ENCODE results near the gene CCL25. TPM values are rescaled to one million over a fixed set of nuclear protein-coding genes. Genes with fewer than 3 reads are reported as not detected.

CCL25 gene
- polyA plus RNA-seq, 1 donor from 2014 or later: 1.9 TPM

- Histone ChIP-seq H3K4me2 (ENCODE audit: low read length) (no peak overlapping the region), H3K27me3 (ENCODE audit: insufficient read depth, low read depth, low read length) (no peaks in the 10 kb centered on the region), H2AFZ (ENCODE audit: low read depth, low read length) (no peak overlapping the region), H3K27ac (ENCODE audit: low read length) (no peak overlapping the region), H3K9me2 (ENCODE audit: insufficient read depth, low read length) (no peaks in the 10 kb centered on the region), H4K20me1 (ENCODE audit: insufficient read depth) (no peaks in the 10 kb centered on the region), H3K9me3 (ENCODE audit: low read length) (peaks cover 20% of the 10 kb centered on the region), H3F3A (ENCODE audit: insufficient read depth, low read length, poor library complexity, severe bottlenecking) (no peaks in the 10 kb centered on the region), H3K4me3 (ENCODE audit: low read length) (no peak overlapping the region), H3K79me2 (replicated peaks; ENCODE audit: insufficient read depth, low read length) (no peaks in the 10 kb centered on the region), H3K9ac (ENCODE audit: low read length) (no peak overlapping the region), H3K36me3 (ENCODE audit: insufficient read depth, low read length) (peaks cover 35% of the 10 kb centered on the region)
- TF ChIP-seq CTCF (IDR thresholded peaks at IDR 0.05; ENCODE audit: poor library complexity, severe bottlenecking) (no peak), POLR2AphosphoS5 (IDR thresholded peaks at IDR 0.05) (no peak), EZH2 (IDR thresholded peaks at IDR 0.05; ENCODE audit: borderline replicate concordance, insufficient read depth, low read length, poor library complexity, severe bottlenecking) (no peak)
These were observed 38.4 kb downstream of the CCL25 start for GRCh38 chr19:8090950-8091349.

GRCh38 chr19:8093740-8094139 is 41.2 kb downstream of the CCL25 start:
- peaks cover 32% of the 10 kb centered on the region for H3K9me3 ChIP-seq (ENCODE audit: low read length)
- no peak overlapping the region for H3K27ac ChIP-seq (ENCODE audit: low read length)
- no peak overlapping the region for H3K9ac ChIP-seq (ENCODE audit: low read length)
- no peaks in the 10 kb centered on the region for H4K20me1 ChIP-seq (ENCODE audit: insufficient read depth)
- no peak overlapping the region for H3K4me3 ChIP-seq (ENCODE audit: low read length)
- no peaks in the 10 kb centered on the region for H3K79me2 ChIP-seq (replicated peaks; ENCODE audit: insufficient read depth, low read length)
- TF ChIP-seq EP300 (conservative IDR thresholded peaks at IDR 0.05; ENCODE audit: poor library complexity, severe bottlenecking): no peak
- TF ChIP-seq REST (IDR thresholded peaks at IDR 0.05; ENCODE audit: borderline replicate concordance): no peak
- no peak for TF ChIP-seq TAF1 (IDR thresholded peaks at IDR 0.05; ENCODE audit: low read depth)
- no peak for TF ChIP-seq EZH2 (IDR thresholded peaks at IDR 0.05; ENCODE audit: borderline replicate concordance, insufficient read depth, low read length, poor library complexity, severe bottlenecking)
- TF ChIP-seq RAD21 (conservative IDR thresholded peaks at IDR 0.05): no peak
- no peak overlapping the region for H3K4me2 ChIP-seq (ENCODE audit: low read length)
- H2AFZ ChIP-seq (ENCODE audit: low read depth, low read length): no peak overlapping the region
- H3F3A ChIP-seq (ENCODE audit: insufficient read depth, low read length, poor library complexity, severe bottlenecking): no peaks in the 10 kb centered on the region
- H3K9me2 ChIP-seq (ENCODE audit: insufficient read depth, low read length): no peaks in the 10 kb centered on the region
- no peaks in the 10 kb centered on the region for H3K27me3 ChIP-seq (ENCODE audit: insufficient read depth, low read depth, low read length)
- peaks cover 42% of the 10 kb centered on the region for H3K36me3 ChIP-seq (ENCODE audit: insufficient read depth, low read length)

GRCh38 chr19:8094336-8094735 is 41.8 kb downstream of the CCL25 start:
- Histone ChIP-seq H3K4me3 (ENCODE audit: low read length) (no peak overlapping the region), H2AFZ (ENCODE audit: low read depth, low read length) (no peak overlapping the region), H4K20me1 (ENCODE audit: insufficient read depth) (no peaks in the 10 kb centered on the region), H3K9me2 (ENCODE audit: insufficient read depth, low read length) (no peaks in the 10 kb centered on the region), H3K9ac (ENCODE audit: low read length) (no peak overlapping the region), H3K9me3 (ENCODE audit: low read length) (peaks cover 32% of the 10 kb centered on the region), H3K27ac (ENCODE audit: low read length) (no peak overlapping the region), H3F3A (ENCODE audit: insufficient read depth, low read length, poor library complexity, severe bottlenecking) (no peaks in the 10 kb centered on the region), H3K27me3 (ENCODE audit: insufficient read depth, low read depth, low read length) (no peaks in the 10 kb centered on the region), H3K36me3 (ENCODE audit: insufficient read depth, low read length) (peaks cover 36% of the 10 kb centered on the region), H3K79me2 (replicated peaks; ENCODE audit: insufficient read depth, low read length) (no peaks in the 10 kb centered on the region), H3K4me2 (ENCODE audit: low read length) (no peak overlapping the region)
- TF ChIP-seq TAF1 (IDR thresholded peaks at IDR 0.05; ENCODE audit: low read depth): no peak
- TF ChIP-seq MXI1 (conservative IDR thresholded peaks at IDR 0.05; ENCODE audit: poor library complexity, severe bottlenecking): no peak
- TF ChIP-seq EZH2 (IDR thresholded peaks at IDR 0.05; ENCODE audit: borderline replicate concordance, insufficient read depth, low read length, poor library complexity, severe bottlenecking): no peak
- no peak for TF ChIP-seq RAD21 (conservative IDR thresholded peaks at IDR 0.05)
- TF ChIP-seq REST (IDR thresholded peaks at IDR 0.05; ENCODE audit: borderline replicate concordance): no peak
- no peak for TF ChIP-seq EP300 (conservative IDR thresholded peaks at IDR 0.05; ENCODE audit: poor library complexity, severe bottlenecking)
- TF ChIP-seq SMC3 (conservative IDR thresholded peaks at IDR 0.05; ENCODE audit: poor library complexity): no peak
- no peak for TF ChIP-seq POLR2AphosphoS5 (IDR thresholded peaks at IDR 0.05)
- no peak for TF ChIP-seq CTCF (IDR thresholded peaks at IDR 0.05; ENCODE audit: poor library complexity, severe bottlenecking)
